Measurements from ENCODE around the gene MYO5A.

- no peak for TF ChIP-seq CTCF (IDR thresholded peaks at IDR 0.05)
- TF ChIP-seq POLR2A (IDR thresholded peaks at IDR 0.05), result no peak
Measured at GRCh38 chr15:52392008-52392687, 136.5 kb downstream of the MYO5A start.
